Activated T-cell treated with anti-CD3 and anti-CD28 coated beads, Interleukin-2, amount 50 U/mL, for 24 hours (primary cell): ENCODE results near the gene DOLK.
A peak's percentile ranks its signal among the peaks of the same experiment; 100 is the strongest.

Experiments
- DNase-seq: peaks from one replicate; pipeline ENCODE4 v3.0.0-alpha.2; 2020
- H3K27ac Mint-ChIP-seq: 2 replicates; pipeline ENCODE4 v1.8.0; 2020; ENCODE audit warnings: mild to moderate bottlenecking, mixed read lengths
- H3K27me3 Mint-ChIP-seq: 2 replicates; pipeline ENCODE4 v1.8.0; 2020; ENCODE audit warnings: mixed read lengths
- H3K36me3 Mint-ChIP-seq: 2 replicates; pipeline ENCODE4 v1.8.0; 2020; ENCODE audit warnings: low read depth, mixed read lengths
- H3K4me1 Mint-ChIP-seq: 2 replicates; pipeline ENCODE4 v1.8.0; 2020; ENCODE audit warnings: low read depth, mixed read lengths
- H3K4me3 Mint-ChIP-seq: 2 replicates; pipeline ENCODE4 v1.8.0; 2020; ENCODE audit warnings: mild to moderate bottlenecking, moderate library complexity, mixed read lengths
- H3K9me3 Mint-ChIP-seq: 2 replicates; pipeline ENCODE4 v1.8.0; 2020; ENCODE audit warnings: mixed read lengths

DOLK gene

GRCh38 chr9:128903871-128904620, 43.4 kb downstream of the DOLK start:
- H3K27ac Mint-ChIP-seq: peak overlapping the region; percentile 94
- H3K4me1 Mint-ChIP-seq: peaks cover 60% of the 10 kb centered on the region
- H3K36me3 Mint-ChIP-seq: peaks cover 31% of the 10 kb centered on the region
- no peaks in the 10 kb centered on the region for H3K9me3 Mint-ChIP-seq
- H3K4me3 Mint-ChIP-seq: no peak overlapping the region
- H3K27me3 Mint-ChIP-seq: no peaks in the 10 kb centered on the region
- DNase-seq: no peak

GRCh38 chr9:128903079-128903461, 44.3 kb downstream of the DOLK start:
- no peak overlapping the region for H3K4me3 Mint-ChIP-seq
- H3K36me3 Mint-ChIP-seq: peaks cover 31% of the 10 kb centered on the region
- no peaks in the 10 kb centered on the region for H3K9me3 Mint-ChIP-seq
- peaks cover 66% of the 10 kb centered on the region for H3K4me1 Mint-ChIP-seq
- DNase-seq: no peak
- H3K27me3 Mint-ChIP-seq: no peaks in the 10 kb centered on the region
- peak overlapping the region; percentile 94 for H3K27ac Mint-ChIP-seq

GRCh38 chr9:128902351-128903078, 44.9 kb downstream of the DOLK start:
- Mint-ChIP-seq H3K36me3 (peaks cover 31% of the 10 kb centered on the region), H3K4me1 (peaks cover 70% of the 10 kb centered on the region), H3K4me3 (peak overlapping the region; percentile 60), H3K27me3 (no peaks in the 10 kb centered on the region), H3K27ac (peak overlapping the region; percentile 94), H3K9me3 (no peaks in the 10 kb centered on the region)
- DNase-seq: peak; percentile 85

GRCh38 chr9:128901822-128902221, 45.6 kb downstream of the DOLK start:
- peaks cover 30% of the 10 kb centered on the region for H3K36me3 Mint-ChIP-seq
- H3K4me1 Mint-ChIP-seq: peaks cover 72% of the 10 kb centered on the region
- DNase-seq: no peak
- H3K27me3 Mint-ChIP-seq: no peaks in the 10 kb centered on the region
- peak overlapping the region; percentile 29 for H3K4me3 Mint-ChIP-seq
- H3K9me3 Mint-ChIP-seq: no peaks in the 10 kb centered on the region
- peak overlapping the region; percentile 94 for H3K27ac Mint-ChIP-seq

- Mint-ChIP-seq H3K27ac (peak overlapping the region; percentile 22), H3K9me3 (no peaks in the 10 kb centered on the region), H3K27me3 (no peaks in the 10 kb centered on the region), H3K4me3 (no peak overlapping the region), H3K4me1 (peaks cover 70% of the 10 kb centered on the region), H3K36me3 (peaks cover 31% of the 10 kb centered on the region)
- DNase-seq: no peak
These were observed 46.0 kb downstream of the DOLK start for GRCh38 chr9:128901379-128901778.

GRCh38 chr9:128899566-128900322, 47.7 kb downstream of the DOLK start:
- peak overlapping the region; percentile 91 for H3K27ac Mint-ChIP-seq
- H3K9me3 Mint-ChIP-seq: no peaks in the 10 kb centered on the region
- peaks cover 42% of the 10 kb centered on the region for H3K36me3 Mint-ChIP-seq
- H3K4me3 Mint-ChIP-seq: peak overlapping the region; percentile 26
- H3K27me3 Mint-ChIP-seq: no peaks in the 10 kb centered on the region
- DNase-seq: no peak
- peaks cover 83% of the 10 kb centered on the region for H3K4me1 Mint-ChIP-seq

- H3K36me3 Mint-ChIP-seq: peaks cover 43% of the 10 kb centered on the region
- no peaks in the 10 kb centered on the region for H3K27me3 Mint-ChIP-seq
- peak overlapping the region; percentile 91 for H3K27ac Mint-ChIP-seq
- no peaks in the 10 kb centered on the region for H3K9me3 Mint-ChIP-seq
- peak overlapping the region; percentile 26 for H3K4me3 Mint-ChIP-seq
- H3K4me1 Mint-ChIP-seq: peaks cover 83% of the 10 kb centered on the region
- DNase-seq: no peak
These were observed 48.4 kb downstream of the DOLK start for GRCh38 chr9:128898845-128899565.

GRCh38 chr9:128898382-128898781, 49.0 kb downstream of the DOLK start:
- no peak for DNase-seq
- H3K9me3 Mint-ChIP-seq: no peaks in the 10 kb centered on the region
- H3K4me3 Mint-ChIP-seq: no peak overlapping the region
- H3K27me3 Mint-ChIP-seq: no peaks in the 10 kb centered on the region
- H3K27ac Mint-ChIP-seq: peak overlapping the region; percentile 91
- H3K4me1 Mint-ChIP-seq: peaks cover 80% of the 10 kb centered on the region
- H3K36me3 Mint-ChIP-seq: peaks cover 47% of the 10 kb centered on the region

GRCh38 chr9:128895556-128895955, 51.8 kb downstream of the DOLK start:
- no peaks in the 10 kb centered on the region for H3K9me3 Mint-ChIP-seq
- peaks cover 72% of the 10 kb centered on the region for H3K4me1 Mint-ChIP-seq
- H3K4me3 Mint-ChIP-seq: no peak overlapping the region
- DNase-seq: no peak
- peaks cover 65% of the 10 kb centered on the region for H3K36me3 Mint-ChIP-seq
- H3K27me3 Mint-ChIP-seq: no peaks in the 10 kb centered on the region
- H3K27ac Mint-ChIP-seq: peak overlapping the region; percentile 48
